Body of pancreas (tissue), 4 donors: ENCODE measurements around the gene CUTA. TPM values are rescaled to one million over a fixed set of nuclear protein-coding genes. Genes with fewer than 3 reads are reported as not detected.

ENCODE experiments used
- ATAC-seq: fragments of 150-250 bp; one replicate; pipeline ENCODE4 v1.9.1; 2016
- DNase-seq, 4 donors: peaks; one replicate each; pipeline ENCODE4 v3.0.0-alpha.2; 2019
- H3K27ac ChIP-seq, 4 donors: fragments of 200-600 bp; sonication (generic); 1 replicate in 3 of 4; 2 replicates in 1 of 4; pipeline versions ENCODE4 v1.5.1 to v1.6.1; 2016 to 2019; ENCODE audit warnings: mild to moderate bottlenecking in 1 of 4, mixed read lengths in 1 of 4, moderate library complexity in 1 of 4
- H3K27me3 ChIP-seq, 2 donors: fragments of 200-600 bp; sonication (generic); one replicate each; pipeline ENCODE4 v1.6.0; 2016; ENCODE audit warnings: mild to moderate bottlenecking in 1 of 2
- H3K36me3 ChIP-seq, 2 donors: fragments of 200-600 bp; sonication (generic); replicated peaks in 1 of 2; 2 replicates each; pipeline ENCODE4 v1.5.1; 2016; ENCODE audit warnings: low read depth in 2 of 2; ENCODE audit not compliant: insufficient read depth in 1 of 2
- H3K4me1 ChIP-seq: fragments of 200-600 bp; sonication (generic); one replicate; pipeline ENCODE4 v1.6.0; 2016
- H3K4me3 ChIP-seq, 2 donors: fragments of 200-600 bp; sonication (generic); 1 replicate in 1 of 2; 2 replicates in 1 of 2; pipeline ENCODE4 v1.5.1; 2016 to 2019
- H3K9me3 ChIP-seq, 3 donors: fragments of 200-600 bp; sonication (generic); 1 replicate in 2 of 3; 2 replicates in 1 of 3; pipeline ENCODE4 v1.5.1; 2016
- CTCF ChIP-seq, 7 experiments: fragments of 450-650 bp in 4 of 7; fragments of 200-600 bp in 3 of 7; sonication (generic) in 3 of 7; IDR thresholded peaks; one replicate each; pipeline ENCODE4 v1.5.1; 2016 to 2019; ENCODE audit warnings: antibody characterized with exemption in 7 of 7
- POLR2A ChIP-seq, 3 donors: fragments of 450-650 bp; IDR thresholded peaks; one replicate each; pipeline ENCODE4 v1.6.1; 2016; ENCODE audit warnings: antibody characterized with exemption in 3 of 3, mild to moderate bottlenecking in 2 of 3
- WGBS, 2 donors: methylation state at CpG; one replicate each; pipeline ENCODE4 v1.1.5; 2017; 5-methylcytosine and 5-hydroxymethylcytosine counted together
- intact Hi-C: fragments of 100-400 bp; cut with DNase I; formaldehyde crosslinking; loops from one replicate; pipeline ENCODE4 v1.15.1; 2023
- total RNA-seq, 2 donors: library from RNA; depleted of rRNA; stranded (reverse); fragments of >200 nt; gene quantifications; one replicate each; pipeline ENCODE4 v1.1.0, GENCODE V29; 2016

The CUTA gene
- total RNA-seq, 2 donors from 2014 or later: 87.7 to 126 TPM

- TF ChIP-seq CTCF (IDR thresholded peaks at IDR 0.05) (no peak), POLR2A (IDR thresholded peaks at IDR 0.05) (no peak)
- Histone ChIP-seq H3K27ac (peak overlapping the region in 2 of 4 donors; percentile 37 to 49), H3K4me1 (peaks cover 28% of the 10 kb centered on the region), H3K4me3 (no peak overlapping the region), H3K27me3 (no peaks in the 10 kb centered on the region), H3K36me3 (no peaks in the 10 kb centered on the region), H3K9me3 (no peaks in the 10 kb centered on the region)
- 72 to 86% methylated on average over 5 of the region's 5 CpGs for WGBS, 2 donors
- ATAC-seq (no peak), DNase-seq (no peak)
- intact Hi-C loops: no loop called here
These were observed 11.3 kb upstream of the CUTA start for GRCh38 chr6:33428966-33429749.

DNA sequence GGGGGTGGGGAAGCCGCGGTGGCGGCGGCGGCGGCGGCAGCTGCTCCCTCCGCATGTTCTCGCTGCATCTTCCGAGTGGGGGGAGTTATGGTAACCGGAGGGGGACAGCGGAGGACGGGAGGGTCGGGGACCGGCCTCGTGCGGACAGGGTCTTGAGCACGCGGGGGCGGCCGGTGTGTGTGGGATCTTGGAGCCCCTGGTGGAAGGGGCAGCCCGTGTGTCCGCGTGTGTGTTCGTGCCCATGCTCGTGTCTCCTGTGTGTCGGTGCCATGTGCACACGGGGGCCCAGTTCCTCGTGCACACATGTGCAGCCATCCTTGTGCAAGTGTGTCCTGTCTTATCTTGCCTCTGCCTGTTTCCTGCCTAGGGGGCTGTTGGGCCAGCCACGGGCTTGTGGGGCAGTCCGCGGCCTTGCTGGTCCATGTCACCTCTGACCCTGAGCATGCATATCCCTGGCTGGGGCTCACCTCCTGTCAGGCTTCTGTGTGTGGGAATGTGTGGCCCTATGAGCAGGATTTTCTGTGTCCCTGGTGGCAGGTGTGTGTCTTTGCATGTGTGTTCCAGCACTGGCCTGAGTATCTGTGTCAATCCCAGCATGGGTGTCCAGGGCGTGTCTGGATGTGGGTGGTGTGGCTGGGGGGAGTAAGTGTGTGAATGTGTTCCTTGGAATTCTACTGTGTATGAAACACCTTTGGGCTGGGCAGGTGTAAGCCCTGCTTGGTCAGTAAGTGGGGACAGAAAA lies 10.5 kb upstream of the CUTA start:
- peak overlapping the region in 2 of 4 donors; percentile 37 to 49 for H3K27ac ChIP-seq
- no peaks in the 10 kb centered on the region for H3K27me3 ChIP-seq
- H3K36me3 ChIP-seq: no peaks in the 10 kb centered on the region
- peak; percentile 23 to 35 (median 32) for DNase-seq
- H3K9me3 ChIP-seq: no peaks in the 10 kb centered on the region
- H3K4me3 ChIP-seq: no peak overlapping the region
- intact Hi-C loops: no loop called here
- peaks cover 28% of the 10 kb centered on the region for H3K4me1 ChIP-seq
- WGBS, 2 donors: 5 to 15% methylated on average over 12 to 16 of the region's 33 CpGs
- peak; percentile 8 for ATAC-seq
- TF ChIP-seq POLR2A (IDR thresholded peaks at IDR 0.05) (no peak), CTCF (IDR thresholded peaks at IDR 0.05) (peak in 6 of 7 experiments; percentile 11 to 50 (median 34))

DNA sequence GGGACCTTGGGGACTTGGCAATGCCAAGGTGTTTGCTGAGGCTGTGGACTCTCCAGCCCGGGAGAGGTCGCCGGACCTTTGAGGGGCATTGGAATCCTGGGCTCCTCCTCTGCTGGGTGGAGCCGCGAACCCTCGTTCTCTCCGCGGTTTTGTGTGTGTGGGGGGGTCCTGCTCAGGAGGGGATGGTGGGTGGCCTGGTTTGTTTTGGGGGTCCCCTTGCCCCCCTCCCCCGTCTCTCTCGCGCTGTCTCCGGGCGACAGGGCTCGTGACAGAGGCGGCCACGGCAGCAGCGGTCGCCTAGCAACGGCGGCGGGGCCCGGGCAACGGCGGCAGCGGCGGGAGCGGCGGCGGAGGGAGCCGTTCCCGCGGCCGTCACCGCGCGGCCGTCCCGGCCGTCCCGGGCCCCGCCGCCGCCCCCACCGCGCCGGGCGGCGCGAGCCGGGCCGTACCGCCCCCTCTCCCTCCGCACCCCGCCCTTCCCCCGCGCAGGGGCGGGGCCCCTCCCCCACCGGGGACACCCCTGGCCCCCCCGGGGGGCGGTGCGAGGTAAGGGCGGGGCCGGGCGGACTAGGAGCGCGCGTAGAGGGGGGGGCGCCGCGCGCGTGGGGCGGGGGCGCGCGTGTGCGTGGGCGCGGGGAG lies 9.8 kb upstream of the CUTA start:
- 0 to 1% methylated on average over 3 to 28 of the region's 79 CpGs for WGBS, 2 donors
- intact Hi-C loops: no loop called here
- peak; percentile 23 for ATAC-seq
- Histone ChIP-seq H3K4me1 (peaks cover 28% of the 10 kb centered on the region), H3K36me3 (no peaks in the 10 kb centered on the region), H3K4me3 (peak overlapping the region in 1 of 2 donors; percentile 18), H3K27me3 (no peaks in the 10 kb centered on the region), H3K9me3 (no peaks in the 10 kb centered on the region), H3K27ac (peak overlapping the region in 3 of 4 donors; percentile 21 to 92 (median 54))
- DNase-seq: peak; percentile 59 to 76 (median 64)
- TF ChIP-seq CTCF (IDR thresholded peaks at IDR 0.05) (no peak), POLR2A (IDR thresholded peaks at IDR 0.05) (no peak)

DNA sequence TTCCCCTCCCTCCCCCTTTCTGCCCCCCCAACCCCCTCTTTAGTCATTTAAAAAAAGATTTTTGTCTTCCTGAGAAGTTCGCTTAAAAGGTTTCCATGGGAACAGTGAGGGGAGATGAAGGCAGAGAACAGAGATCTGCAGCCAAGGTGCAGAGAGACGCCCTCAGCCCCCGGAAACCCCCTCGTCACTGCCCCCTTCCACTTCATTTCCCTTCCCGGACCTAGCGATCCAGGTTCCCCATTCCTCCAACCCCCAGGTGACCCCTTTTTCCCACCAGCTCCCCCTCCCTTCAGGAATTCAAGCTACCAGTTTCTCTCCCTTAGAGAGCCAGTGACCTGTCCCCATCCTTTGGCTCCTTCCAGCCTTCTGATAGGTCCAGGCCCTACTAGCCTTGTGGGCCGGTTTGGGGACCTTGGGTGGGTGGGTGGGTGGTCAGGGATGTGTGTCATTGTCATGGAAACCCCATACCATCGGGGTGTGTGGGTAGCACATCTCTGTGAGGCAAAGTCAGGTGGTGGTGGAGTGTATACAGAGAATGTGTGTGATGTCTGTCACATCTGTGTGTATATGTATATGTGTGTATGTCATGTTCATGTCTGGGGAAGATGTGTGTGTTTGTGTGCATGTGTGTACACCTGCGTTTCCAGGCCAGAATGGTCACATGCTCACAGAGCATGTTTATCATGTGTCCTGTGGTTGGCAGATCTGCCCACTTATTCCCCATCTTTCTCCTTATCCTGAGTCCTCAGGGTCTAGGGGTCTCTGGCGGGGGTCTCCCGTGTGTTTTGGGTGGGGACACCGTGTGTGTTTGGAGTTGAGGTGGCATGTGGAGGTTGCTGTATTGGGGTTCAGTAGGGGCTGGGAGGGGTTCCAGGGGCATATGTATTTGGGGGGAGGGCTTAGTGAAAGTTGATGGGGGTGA lies 8.9 kb upstream of the CUTA start:
- peaks cover 28% of the 10 kb centered on the region for H3K4me1 ChIP-seq
- TF ChIP-seq POLR2A (IDR thresholded peaks at IDR 0.05) (no peak), CTCF (IDR thresholded peaks at IDR 0.05) (no peak)
- no peaks in the 10 kb centered on the region for H3K36me3 ChIP-seq
- no peaks in the 10 kb centered on the region for H3K27me3 ChIP-seq
- H3K9me3 ChIP-seq: no peaks in the 10 kb centered on the region
- no peak overlapping the region for H3K4me3 ChIP-seq
- intact Hi-C loops: no loop called here
- WGBS, 2 donors: 4 to 11% methylated on average over 12 of the region's 12 CpGs
- ATAC-seq (no peak), DNase-seq (no peak)
- peak overlapping the region; percentile 21 to 92 (median 85) for H3K27ac ChIP-seq
